Chondrocyte (in vitro differentiated cells): ENCODE measurements around the gene HIC2. TPM values are rescaled to one million over a fixed set of nuclear protein-coding genes. Genes with fewer than 3 reads are reported as not detected.
A peak's percentile ranks its signal among the peaks of the same experiment; 100 is the strongest.
"Not testable (repeated sequence)": the region's sequence is repeated elsewhere in the genome, so short reads cannot be mapped to it uniquely, and the experiment has no call there.

ENCODE experiments used
- DNase-seq: peaks from one replicate; pipeline ENCODE4 v3.0.0; 2021; ENCODE audit warnings: mixed read lengths, low spot score
- H3K27ac Mint-ChIP-seq: one replicate; pipeline ENCODE4 v1.8.0; 2021; ENCODE audit warnings: mild to moderate bottlenecking, moderate library complexity, mixed read lengths; ENCODE audit not compliant: unreplicated experiment
- H3K27me3 Mint-ChIP-seq: 2 replicates; pipeline ENCODE4 v1.8.0; 2021; ENCODE audit warnings: low read depth, mixed read lengths
- H3K36me3 Mint-ChIP-seq: 2 replicates; pipeline ENCODE4 v1.8.0; 2021; ENCODE audit warnings: low read depth, mixed read lengths
- H3K4me1 Mint-ChIP-seq: 2 replicates; pipeline ENCODE4 v1.8.0; 2021; ENCODE audit warnings: low read depth, mild to moderate bottlenecking, mixed read lengths
- H3K4me3 Mint-ChIP-seq: one replicate; pipeline ENCODE4 v1.8.0; 2021; ENCODE audit warnings: mild to moderate bottlenecking, moderate library complexity, mixed read lengths; ENCODE audit not compliant: unreplicated experiment
- H3K9me3 Mint-ChIP-seq: 2 replicates; pipeline ENCODE4 v1.8.0; 2021; ENCODE audit warnings: low read depth, mixed read lengths
- CTCF ChIP-seq: fragments of 200-600 bp; sonication (generic); IDR thresholded peaks from 2 replicates; pipeline ENCODE4 v1.5.0; 2021; ENCODE audit warnings: antibody characterized with exemption, mild to moderate bottlenecking, moderate library complexity
- total RNA-seq: library from RNA; stranded (reverse); gene quantifications from 3 replicates; pipeline ENCODE4 v1.2.1, GENCODE V29; 2021

HIC2 gene
- total RNA-seq, 1 donor from 2014 or later = 4.5 TPM

GRCh38 chr22:21441170-21441569, 24.0 kb downstream of the HIC2 start:
- not testable (repeated sequence) for H3K4me1 Mint-ChIP-seq, H3K27me3 Mint-ChIP-seq, H3K9me3 Mint-ChIP-seq, H3K27ac Mint-ChIP-seq, H3K4me3 Mint-ChIP-seq, H3K36me3 Mint-ChIP-seq
- DNase-seq = peak; percentile 37

- not testable (repeated sequence) for H3K27ac Mint-ChIP-seq, H3K4me3 Mint-ChIP-seq, H3K9me3 Mint-ChIP-seq, H3K27me3 Mint-ChIP-seq, DNase-seq, H3K36me3 Mint-ChIP-seq, H3K4me1 Mint-ChIP-seq
These were observed 25.0 kb downstream of the HIC2 start for GRCh38 chr22:21442123-21442522.

GRCh38 chr22:21442646-21443045, 25.5 kb downstream of the HIC2 start:
- DNase-seq = peak; percentile 70

GRCh38 chr22:21443057-21443734, 26.0 kb downstream of the HIC2 start:
- Mint-ChIP-seq H3K27ac (no peak overlapping the region), H3K27me3 (no peaks in the 10 kb centered on the region), H3K9me3 (no peaks in the 10 kb centered on the region), H3K4me1 (no peaks in the 10 kb centered on the region), H3K36me3 (peaks cover 6% of the 10 kb centered on the region), H3K4me3 (no peak overlapping the region)
- TF ChIP-seq CTCF = no peak
- DNase-seq = peak; percentile 80

More at GRCh38 chr22:21442646-21443045, 25.5 kb downstream of the HIC2 start:
- H3K36me3 Mint-ChIP-seq, H3K4me3 Mint-ChIP-seq, H3K27me3 Mint-ChIP-seq, H3K4me1 Mint-ChIP-seq, H3K27ac Mint-ChIP-seq, H3K9me3 Mint-ChIP-seq: not testable (repeated sequence)

GRCh38 chr22:21443735-21444421, 26.7 kb downstream of the HIC2 start:
- Mint-ChIP-seq H3K27me3 (no peaks in the 10 kb centered on the region), H3K27ac (no peak overlapping the region), H3K4me3 (no peak overlapping the region), H3K9me3 (no peaks in the 10 kb centered on the region), H3K36me3 (peaks cover 6% of the 10 kb centered on the region), H3K4me1 (no peaks in the 10 kb centered on the region)
- peak; percentile 61 for DNase-seq
- TF ChIP-seq CTCF = no peak

- H3K4me3 Mint-ChIP-seq = no peak overlapping the region
- TF ChIP-seq CTCF = no peak
- H3K27ac Mint-ChIP-seq = no peak overlapping the region
- peak; percentile 93 for DNase-seq
- H3K9me3 Mint-ChIP-seq = no peaks in the 10 kb centered on the region
- peaks cover 6% of the 10 kb centered on the region for H3K36me3 Mint-ChIP-seq
- H3K27me3 Mint-ChIP-seq = no peaks in the 10 kb centered on the region
- H3K4me1 Mint-ChIP-seq = no peaks in the 10 kb centered on the region
These were observed 27.7 kb downstream of the HIC2 start for GRCh38 chr22:21444701-21445436.
